Heart right ventricle (tissue), 16 donors: ENCODE data around the gene FOSB. TPM values are rescaled to one million over a fixed set of nuclear protein-coding genes. Genes with fewer than 3 reads are reported as not detected.

Source experiments
- ATAC-seq, 8 donors: fragments of 200-7000 bp; cut with Tn5 transposase; one replicate each; pipeline ENCODE4 v1.9.1; 2020; ENCODE audit warnings: mild to moderate bottlenecking in 8 of 8, moderate library complexity in 8 of 8, moderate number of reproducible peaks in 1 of 8
- DNase-seq, 2 donors: peaks; one replicate each; pipeline ENCODE4 v3.0.0-alpha.2; 2020
- H3K27ac ChIP-seq, 10 donors: fragments of 200-600 bp; sonication (generic) in 2 of 10; one replicate each; pipeline versions ENCODE4 v1.5.0 to v1.8.0; 2020 to 2022; ENCODE audit warnings: mild to moderate bottlenecking in 3 of 10
- H3K27me3 ChIP-seq, 7 donors: fragments of 200-600 bp; one replicate each; pipeline ENCODE4 v1.8.0; 2021 to 2022; ENCODE audit warnings: mild to moderate bottlenecking in 2 of 7
- H3K36me3 ChIP-seq, 9 donors: fragments of 200-600 bp; sonication (generic) in 1 of 9; one replicate each; pipeline versions ENCODE4 v1.5.0 to v1.8.0; 2020 to 2022; ENCODE audit warnings: mild to moderate bottlenecking in 2 of 9
- H3K4me1 ChIP-seq, 9 donors: fragments of 200-600 bp; sonication (generic) in 1 of 9; one replicate each; pipeline versions ENCODE4 v1.5.0 to v1.8.0; 2020 to 2022; ENCODE audit warnings: mild to moderate bottlenecking in 4 of 9
- H3K4me3 ChIP-seq, 10 donors: fragments of 200-600 bp; sonication (generic) in 2 of 10; one replicate each; pipeline versions ENCODE4 v1.5.0 to v1.8.0; 2020 to 2022; ENCODE audit warnings: mild to moderate bottlenecking in 7 of 10, moderate library complexity in 2 of 10
- H3K9me3 ChIP-seq, 11 donors: fragments of 200-600 bp in 10 of 11; sonication (generic) in 2 of 11; one replicate each; pipeline versions ENCODE4 v1.5.0 to v1.8.0; 2013 to 2022; ENCODE audit warnings: mild to moderate bottlenecking in 2 of 11, control low read depth in 1 of 11, moderate library complexity in 1 of 11
- CTCF ChIP-seq, 9 donors: fragments of 200-600 bp; sonication (generic) in 2 of 9; IDR thresholded peaks; one replicate each; pipeline versions ENCODE4 v1.5.0 to v1.8.0; 2021 to 2022; ENCODE audit warnings: antibody characterized with exemption in 9 of 9, mild to moderate bottlenecking in 5 of 9, moderate library complexity in 1 of 9
- WGBS, 2 donors: extraction: QIAGEN DNeasy Blood & Tissue Kit; methylation state at CpG; one replicate each; pipeline ENCODE4 v1.1.7; 2013; ENCODE audit warnings: inconsistent platforms in 1 of 2; 5-methylcytosine and 5-hydroxymethylcytosine counted together
- intact Hi-C, 10 donors: fragments of 100-400 bp; cut with DNase I; formaldehyde crosslinking; loops; one replicate each; pipeline versions ENCODE4 v1.11.1 to v1.14.2; 2022
- polyA plus RNA-seq, 2 donors: library from polyadenylated mRNA; stranded (reverse); fragments of 200-250 nt; gene quantifications; one replicate each; pipeline ENCODE4 v1.2.3, GENCODE V29; 2013
- total RNA-seq, 10 donors: library from RNA; stranded (reverse); fragmentation: NEBNext Ultra II Directional in 3 of 10; extraction: Animal tissue kit (Norgen Biotek cat#: 25700) in 3 of 10; gene quantifications; one replicate each; pipeline versions ENCODE4 v1.2.1 to v1.2.4, GENCODE V29; 2021 to 2023
- donor health status: Arrhythmogenic right ventricular cardiomyopathy.
- donor health status: ischemic (EF 13 %, LVEDD 7.1; RV severe dilation, severe dysfunction).
- donor health status: healthy with polysubstance abuse.
- donor health status: DM: no; HTN: yes; CAD: no.
- donor health status: DM: no; HTN: no; CAD: no.
- donor health status: ischemic (EF 25% LVEDD 6.9; RV normal size, moderate dysfunction).
- donor health status: ischemic (EF 25% LVEDD 5.7; RV mildly dilated, moderate dysfunction).
- donor health status: healthy.
- donor health status: DM: yes; HTN: yes; CAD: no.
- donor health status: Ischemic cardiomyopathy.
- donor health status: ischemic (EF 35%, LVEDD 5.7; RV mildly dilated, moderate dysfunction).
- donor health status: nonischemic (EF 11% LVEDD 7.7; RV severe dilation, severe dysfunction).
- donor health status: DM: yes; HTN: yes; CAD: no.
- donor health status: PGD.
- donor health status: ischemic (EF 29% LVEDD 5.4; RV normal size, mild dysfunction).
- donor health status: nonischemic (EF 23%, LVEDD 6.1; RV moderate dilation, normal function).

FOSB gene
- total and polyA plus RNA-seq, 12 donors: 0.39 to 54.5 (median 4.8) TPM

GRCh38 chr19:45443462-45444317 lies 24.1 kb upstream of the FOSB start:
- intact Hi-C loops: loop anchor here in 2 of 10 donors (2.0 to 10.0 kb wide), 3 partner anchors 25 to 201 kb away; partner anchors contain the start of gene GPR4 (in 1 of the 2)
- Histone ChIP-seq H3K27ac (peak overlapping the region; percentile 76 to 96 (median 88)), H3K27me3 (no peaks in the 10 kb centered on the region), H3K36me3 (no peaks in the 10 kb centered on the region), H3K4me1 (peaks cover 0 to 50% (median 33%) of the 10 kb centered on the region in 9 donors), H3K4me3 (peak overlapping the region in 9 of 10 donors; percentile 27 to 58 (median 49)), H3K9me3 (no peaks in the 10 kb centered on the region)
- WGBS, 2 donors: 0 to 1% methylated on average over 45 to 49 of the region's 49 CpGs
- no peak for TF ChIP-seq CTCF (IDR thresholded peaks at IDR 0.05)
- DNase-seq (peak; percentile 97 to 99), ATAC-seq (peak; percentile 82 to 94 (median 88))

GRCh38 chr19:45444318-45445041 lies 23.3 kb upstream of the FOSB start:
- H3K27me3 ChIP-seq: no peaks in the 10 kb centered on the region
- no peak for TF ChIP-seq CTCF (IDR thresholded peaks at IDR 0.05)
- 12 to 15% methylated on average over 39 to 47 of the region's 47 CpGs for WGBS, 2 donors
- peak overlapping the region; percentile 76 to 96 (median 88) for H3K27ac ChIP-seq
- no peaks in the 10 kb centered on the region for H3K36me3 ChIP-seq
- peak; percentile 73 to 84 (median 81) for ATAC-seq
- H3K4me1 ChIP-seq: peaks cover 0 to 52% (median 39%) of the 10 kb centered on the region in 9 donors
- no peaks in the 10 kb centered on the region for H3K9me3 ChIP-seq
- peak; percentile 96 to 98 for DNase-seq
- intact Hi-C loops: loop anchor here in 2 of 10 donors (5.0 to 10.0 kb wide), 2 partner anchors 158 to 200 kb away; partner anchors contain the start of gene GPR4 (in 1 of the 2)
- H3K4me3 ChIP-seq: peak overlapping the region in 9 of 10 donors; percentile 27 to 58 (median 49)

GRCh38 chr19:45445139-45445538 lies 22.7 kb upstream of the FOSB start:
- no peak for TF ChIP-seq CTCF (IDR thresholded peaks at IDR 0.05)
- Histone ChIP-seq H3K4me1 (peaks cover 3 to 55% (median 41%) of the 10 kb centered on the region in 9 donors), H3K27ac (peak overlapping the region in 4 of 10 donors; percentile 76 to 96 (median 91)), H3K4me3 (no peak overlapping the region), H3K9me3 (no peaks in the 10 kb centered on the region), H3K27me3 (no peaks in the 10 kb centered on the region), H3K36me3 (no peaks in the 10 kb centered on the region)
- intact Hi-C loops: loop anchor here in 1 of 10 donors (10.0 kb wide), 1 partner anchor 200 kb away; no protein-coding TSS in a partner anchor
- WGBS, 2 donors: 90 to 96% methylated on average over 4 of the region's 4 CpGs
- DNase-seq: no peak
- ATAC-seq: no peak

GRCh38 chr19:45446295-45446694 lies 21.5 kb upstream of the FOSB start:
- no peaks in the 10 kb centered on the region for H3K9me3 ChIP-seq
- peaks cover 5 to 53% (median 40%) of the 10 kb centered on the region in 9 donors for H3K4me1 ChIP-seq
- 87 to 88% methylated on average over 6 of the region's 6 CpGs for WGBS, 2 donors
- no peaks in the 10 kb centered on the region for H3K36me3 ChIP-seq
- H3K27ac ChIP-seq: no peak overlapping the region
- no peak for DNase-seq
- H3K27me3 ChIP-seq: no peaks in the 10 kb centered on the region
- no peak for ATAC-seq
- intact Hi-C loops: loop anchor here in 1 of 10 donors (10.0 kb wide), 1 partner anchor 199 kb away; no protein-coding TSS in a partner anchor
- TF ChIP-seq CTCF (IDR thresholded peaks at IDR 0.05): peak in 6 of 9 donors; percentile 28 to 42 (median 37)
- H3K4me3 ChIP-seq: no peak overlapping the region
